ENCODE measurements around the gene BIN1.

- no peak for TF ChIP-seq EZH2phosphoT487 (IDR thresholded peaks at IDR 0.05; ENCODE audit: insufficient read depth, low read depth)
- no peak for TF ChIP-seq EZH2 (IDR thresholded peaks at IDR 0.05; ENCODE audit: insufficient read depth, poor library complexity, severe bottlenecking)
Measured at GRCh38 chr2:127149384-127149783, 42.4 kb upstream of the BIN1 start.
